Measurements from ENCODE around the gene FREM3.

GRCh38 chr4:143623896-143624295 lies 76.6 kb downstream of the FREM3 start:
- TF ChIP-seq, protein P1, sequence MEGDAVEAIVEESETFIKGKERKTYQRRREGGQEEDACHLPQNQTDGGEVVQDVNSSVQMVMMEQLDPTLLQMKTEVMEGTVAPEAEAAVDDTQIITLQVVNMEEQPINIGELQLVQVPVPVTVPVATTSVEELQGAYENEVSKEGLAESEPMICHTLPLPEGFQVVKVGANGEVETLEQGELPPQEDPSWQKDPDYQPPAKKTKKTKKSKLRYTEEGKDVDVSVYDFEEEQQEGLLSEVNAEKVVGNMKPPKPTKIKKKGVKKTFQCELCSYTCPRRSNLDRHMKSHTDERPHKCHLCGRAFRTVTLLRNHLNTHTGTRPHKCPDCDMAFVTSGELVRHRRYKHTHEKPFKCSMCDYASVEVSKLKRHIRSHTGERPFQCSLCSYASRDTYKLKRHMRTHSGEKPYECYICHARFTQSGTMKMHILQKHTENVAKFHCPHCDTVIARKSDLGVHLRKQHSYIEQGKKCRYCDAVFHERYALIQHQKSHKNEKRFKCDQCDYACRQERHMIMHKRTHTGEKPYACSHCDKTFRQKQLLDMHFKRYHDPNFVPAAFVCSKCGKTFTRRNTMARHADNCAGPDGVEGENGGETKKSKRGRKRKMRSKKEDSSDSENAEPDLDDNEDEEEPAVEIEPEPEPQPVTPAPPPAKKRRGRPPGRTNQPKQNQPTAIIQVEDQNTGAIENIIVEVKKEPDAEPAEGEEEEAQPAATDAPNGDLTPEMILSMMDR (IDR thresholded peaks at IDR 0.05; ENCODE audit: low read depth, low read length), result no peak
- TF ChIP-seq, protein P2, sequence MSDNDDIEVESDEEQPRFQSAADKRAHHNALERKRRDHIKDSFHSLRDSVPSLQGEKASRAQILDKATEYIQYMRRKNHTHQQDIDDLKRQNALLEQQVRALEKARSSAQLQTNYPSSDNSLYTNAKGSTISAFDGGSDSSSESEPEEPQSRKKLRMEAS (IDR thresholded peaks at IDR 0.05; ENCODE audit: low read depth, low read length), result no peak
- TF ChIP-seq POLR2A (IDR thresholded peaks at IDR 0.05; ENCODE audit: extremely low read depth, insufficient read length), result no peak
- TF ChIP-seq MYC (IDR thresholded peaks at IDR 0.05; ENCODE audit: low read depth, low read length), result no peak

All from NB4 (cell line).